Smooth muscle cell (in vitro differentiated cells): Measurements from ENCODE around the gene CADM4. TPM values are rescaled to one million over a fixed set of nuclear protein-coding genes. Genes with fewer than 3 reads are reported as not detected.
"Not testable (repeated sequence)": the region's sequence is repeated elsewhere in the genome, so short reads cannot be mapped to it uniquely, and the experiment has no call there.

ENCODE experiments used
- DNase-seq: peaks from one replicate; lab custom pipeline; 2025; ENCODE audit not compliant: unreplicated experiment; lab: John Stamatoyannopoulos, UW
- H2AFZ ChIP-seq: fragments of 200-600 bp; sonication (generic); 2 replicates; pipeline ENCODE4 v1.6.0; 2016; ENCODE audit warnings: antibody characterized with exemption, low read depth, mild to moderate bottlenecking
- H3F3A ChIP-seq: fragments of 200-600 bp; sonication (generic); 2 replicates; pipeline ENCODE4 v1.6.0; 2017; ENCODE audit warnings: antibody characterized with exemption, low read depth
- H3K27ac ChIP-seq: fragments of 200-600 bp; sonication (generic); 2 replicates; pipeline ENCODE4 v1.5.1; 2016; ENCODE audit warnings: low read depth, mild to moderate bottlenecking
- H3K27me3 ChIP-seq: fragments of 200-600 bp; sonication (generic); 2 replicates; pipeline ENCODE4 v1.6.1; 2016; ENCODE audit warnings: low read depth, mild to moderate bottlenecking
- H3K36me3 ChIP-seq: fragments of 200-600 bp; sonication (generic); 2 replicates; pipeline ENCODE4 v1.5.1; 2016; ENCODE audit warnings: low read depth
- H3K4me1 ChIP-seq: fragments of 200-600 bp; sonication (generic); 2 replicates; pipeline ENCODE4 v1.5.1; 2016; ENCODE audit warnings: low read depth
- H3K4me2 ChIP-seq: fragments of 200-600 bp; sonication (generic); 2 replicates; pipeline ENCODE4 v1.6.0; 2016; ENCODE audit warnings: mild to moderate bottlenecking
- H3K4me3 ChIP-seq: fragments of 200-600 bp; sonication (generic); 2 replicates; pipeline ENCODE4 v1.5.1; 2016; ENCODE audit warnings: mild to moderate bottlenecking
- H3K79me2 ChIP-seq: fragments of 200-600 bp; sonication (generic); 2 replicates; pipeline ENCODE4 v1.6.0; 2016; ENCODE audit warnings: low read depth, mild to moderate bottlenecking
- H3K9ac ChIP-seq: fragments of 200-600 bp; sonication (generic); 2 replicates; pipeline ENCODE4 v1.6.0; 2016; ENCODE audit warnings: low read depth
- H3K9me3 ChIP-seq: fragments of 200-600 bp; sonication (generic); replicated peaks from 2 replicates; pipeline ENCODE4 v1.5.1; 2016; ENCODE audit warnings: low read depth
- H4K20me1 ChIP-seq: fragments of 200-600 bp; sonication (generic); 2 replicates; pipeline ENCODE4 v1.6.0; 2016; ENCODE audit warnings: low read depth
- CTCF ChIP-seq: fragments of 200-600 bp; sonication (generic); IDR thresholded peaks from 2 replicates; pipeline ENCODE4 v1.5.1; 2017; ENCODE audit warnings: borderline replicate concordance, mild to moderate bottlenecking, antibody characterized with exemption; ENCODE audit not compliant: insufficient read depth, poor library complexity, severe bottlenecking
- WGBS: methylation state at CpG from one replicate; pipeline ENCODE4 v1.1.7; 2016; ENCODE audit warnings: low lambda C conversion rate; 5-methylcytosine and 5-hydroxymethylcytosine counted together
- polyA plus RNA-seq: library from polyadenylated mRNA; unstranded; fragments of >200 nt; fragmentation: Nextera tagmentation; extraction: Ambion mirVana; gene quantifications from 2 replicates; pipeline ENCODE4 v1.2.1, GENCODE V29; 2016
- total RNA-seq: library from RNA; depleted of rRNA; stranded (reverse); fragments of >200 nt; gene quantifications from 2 replicates; pipeline ENCODE4 v1.2.3, GENCODE V29; 2014

The CADM4 gene
- total and polyA plus RNA-seq, 2 experiments from 2014 or later = 1.9 to 2.4 TPM

- TF ChIP-seq CTCF = no peak
- Histone ChIP-seq H3K36me3 (no peaks in the 10 kb centered on the region), H4K20me1 (no peaks in the 10 kb centered on the region)
Observed at GRCh38 chr19:43652546-43652874, 12.9 kb upstream of the CADM4 start.

GRCh38 chr19:43651758-43652545 lies 12.3 kb upstream of the CADM4 start:
- Histone ChIP-seq H3K79me2 (no peaks in the 10 kb centered on the region), H3K4me2 (no peak overlapping the region), H3K4me3 (no peak overlapping the region), H3K9me3 (no peaks in the 10 kb centered on the region), H4K20me1 (no peaks in the 10 kb centered on the region), H3K27me3 (no peaks in the 10 kb centered on the region), H3F3A (no peaks in the 10 kb centered on the region), H3K27ac (no peak overlapping the region), H3K9ac (no peak overlapping the region), H3K4me1 (no peaks in the 10 kb centered on the region), H2AFZ (no peak overlapping the region), H3K36me3 (peaks cover 2% of the 10 kb centered on the region)
- 72% methylated on average over 14 of the region's 14 CpGs for WGBS
- peak; percentile 57 for TF ChIP-seq CTCF
- DNase-seq = no peak

More at GRCh38 chr19:43652546-43652874, 12.9 kb upstream of the CADM4 start:
- H3K9ac ChIP-seq = no peak overlapping the region
- H3K4me3 ChIP-seq = no peak overlapping the region
- no peak overlapping the region for H2AFZ ChIP-seq
- no peak for DNase-seq
- no peak overlapping the region for H3K27ac ChIP-seq
- H3K4me1 ChIP-seq = no peaks in the 10 kb centered on the region
- no peak overlapping the region for H3K4me2 ChIP-seq
- no peaks in the 10 kb centered on the region for H3K9me3 ChIP-seq
- no peaks in the 10 kb centered on the region for H3F3A ChIP-seq
- WGBS = 71% methylated on average over 5 of the region's 5 CpGs
- H3K27me3 ChIP-seq = no peaks in the 10 kb centered on the region
- no peaks in the 10 kb centered on the region for H3K79me2 ChIP-seq

GRCh38 chr19:43650276-43650675 lies 10.6 kb upstream of the CADM4 start:
- H3K27me3 ChIP-seq, H3K9me3 ChIP-seq, H2AFZ ChIP-seq, H3K4me3 ChIP-seq, H3K36me3 ChIP-seq, H3K4me2 ChIP-seq, H3F3A ChIP-seq, H3K79me2 ChIP-seq, DNase-seq, H3K4me1 ChIP-seq, H3K27ac ChIP-seq, H3K9ac ChIP-seq, H4K20me1 ChIP-seq: not testable (repeated sequence)
- 98% methylated on average over 7 of the region's 7 CpGs for WGBS

- H3K4me1 ChIP-seq = no peaks in the 10 kb centered on the region
- H3K9me3 ChIP-seq = no peaks in the 10 kb centered on the region
- no peak for TF ChIP-seq CTCF
- no peak overlapping the region for H3K4me2 ChIP-seq
- peaks cover 3% of the 10 kb centered on the region for H3K36me3 ChIP-seq
- no peaks in the 10 kb centered on the region for H3K79me2 ChIP-seq
- no peak overlapping the region for H3K27ac ChIP-seq
- H3K4me3 ChIP-seq = no peak overlapping the region
- whole genome bisulfite sequencing = 78% methylated on average over 2 of the region's 2 CpGs
- H3F3A ChIP-seq = no peaks in the 10 kb centered on the region
- no peaks in the 10 kb centered on the region for H4K20me1 ChIP-seq
- no peak overlapping the region for H2AFZ ChIP-seq
- no peak overlapping the region for H3K9ac ChIP-seq
- DNase-seq = no peak
- no peaks in the 10 kb centered on the region for H3K27me3 ChIP-seq
Observed at GRCh38 chr19:43649514-43649913, 9.9 kb upstream of the CADM4 start.
